CD8-positive, alpha-beta memory T cell (primary cell): Measurements from ENCODE around the gene DTNB. TPM values are rescaled to one million over a fixed set of nuclear protein-coding genes. Genes with fewer than 3 reads are reported as not detected.

Experiments used
- CTCF ChIA-PET: fragments of 350-600 bp; sonication (Branson Sonifier 250); formaldehyde crosslinking; loops from one replicate; lab custom pipeline; 2021; ENCODE audit warnings: antibody characterized with exemption; lab: Charles Lee
- POLR2A ChIA-PET: fragments of 350-600 bp; sonication (Branson Sonifier 250); formaldehyde crosslinking; loops from one replicate; lab custom pipeline; 2021; ENCODE audit warnings: antibody characterized with exemption; lab: Charles Lee
- DNase-seq, 5 donors: peaks; one replicate each; pipeline versions ENCODE4 v3.0.0 to v3.0.0-alpha.2; 2020 to 2022; ENCODE audit warnings: mixed read lengths in 1 of 5
- H3K27ac ChIP-seq: one replicate; pipeline ENCODE4 v1.7.0; 2013; ENCODE audit warnings: low read depth, mild to moderate bottlenecking, low read length, moderate library complexity
- H3K27me3 ChIP-seq: 2 replicates; pipeline ENCODE4 v1.7.0; 2013; ENCODE audit warnings: low read length, mild to moderate bottlenecking; ENCODE audit not compliant: insufficient read depth, poor library complexity, severe bottlenecking
- H3K36me3 ChIP-seq: 2 replicates; pipeline ENCODE4 v1.7.0; 2013; ENCODE audit warnings: mild to moderate bottlenecking, low read length, moderate library complexity; ENCODE audit not compliant: insufficient read depth
- H3K4me1 ChIP-seq: 2 replicates; pipeline ENCODE4 v1.7.0; 2013; ENCODE audit warnings: mild to moderate bottlenecking, low read length, moderate library complexity; ENCODE audit not compliant: insufficient read depth
- H3K4me3 ChIP-seq: 2 replicates; pipeline ENCODE4 v1.7.0; 2013; ENCODE audit warnings: mild to moderate bottlenecking, low read length
- H3K9me3 ChIP-seq: 2 replicates; pipeline ENCODE4 v1.7.0; 2013; ENCODE audit warnings: mild to moderate bottlenecking, low read length
- H3K27ac Mint-ChIP-seq, 8 donors: one replicate each; pipeline ENCODE4 v1.8.0; 2020 to 2021; ENCODE audit warnings: mixed read lengths in 8 of 8, mild to moderate bottlenecking in 6 of 8, inconsistent platforms in 3 of 8, moderate library complexity in 3 of 8
- H3K27me3 Mint-ChIP-seq, 2 donors: one replicate each; pipeline ENCODE4 v1.8.0; 2020 to 2021; ENCODE audit warnings: mixed read lengths in 2 of 2, mild to moderate bottlenecking in 1 of 2, moderate library complexity in 1 of 2
- H3K36me3 Mint-ChIP-seq, 3 donors: one replicate each; pipeline ENCODE4 v1.8.0; 2020 to 2021; ENCODE audit warnings: mixed read lengths in 3 of 3, inconsistent platforms in 1 of 3, mild to moderate bottlenecking in 1 of 3
- H3K4me1 Mint-ChIP-seq, 3 donors: one replicate each; pipeline ENCODE4 v1.8.0; 2020 to 2021; ENCODE audit warnings: mixed read lengths in 3 of 3, inconsistent platforms in 1 of 3, mild to moderate bottlenecking in 1 of 3
- H3K4me3 Mint-ChIP-seq, 7 donors: one replicate each; pipeline ENCODE4 v1.8.0; 2020 to 2021; ENCODE audit warnings: mixed read lengths in 7 of 7, mild to moderate bottlenecking in 6 of 7, moderate library complexity in 4 of 7, inconsistent platforms in 2 of 7
- H3K9me3 Mint-ChIP-seq, 5 donors: one replicate each; pipeline ENCODE4 v1.8.0; 2020 to 2022; ENCODE audit warnings: mixed read lengths in 5 of 5, mild to moderate bottlenecking in 3 of 5, moderate library complexity in 2 of 5, inconsistent platforms in 1 of 5
- polyA plus RNA-seq: library from polyadenylated mRNA; unstranded; fragments of 300-500 nt; fragmentation: Illumina TruSeq; gene quantifications from one replicate; pipeline ENCODE4 v1.2.3, GENCODE V29; 2021
- total RNA-seq, 2 experiments: library from RNA; stranded (reverse); gene quantifications; one replicate each; pipeline ENCODE4 v1.2.3, GENCODE V29; 2021

The DTNB gene
- total and polyA plus RNA-seq, 3 experiments from 2014 or later = 15.2 to 19.4 (median 16.8) TPM

GRCh38 chr2:25337891-25338290, 335.5 kb downstream of the DTNB start:
- Histone ChIP-seq H3K27me3 (no peaks in the 10 kb centered on the region), H3K4me3 (no peak overlapping the region), H3K9me3 (no peaks in the 10 kb centered on the region), H3K27ac (no peak overlapping the region), H3K4me1 (peaks cover 60% of the 10 kb centered on the region), H3K36me3 (no peaks in the 10 kb centered on the region)
- CTCF ChIA-PET = interaction anchor here (1.0 to 1.8 kb wide), 3 partner anchors 24 to 61 kb away, joined by 3 to 5 read pairs (median 3); no protein-coding TSS in a partner anchor
- DNase-seq = no peak
- peaks cover 0 to 5% (median 0%) of the 10 kb centered on the region in 3 donors for H3K36me3 Mint-ChIP-seq
- POLR2A ChIA-PET = interaction anchor here (1.0 to 1.9 kb wide), 2 partner anchors 15 to 23 kb away, joined by 3 to 5 read pairs; no protein-coding TSS in a partner anchor
- peaks cover 0 to 1% of the 10 kb centered on the region in 2 donors for H3K27me3 Mint-ChIP-seq
- H3K9me3 Mint-ChIP-seq = no peaks in the 10 kb centered on the region
- H3K4me1 Mint-ChIP-seq = peaks cover 53 to 68% (median 61%) of the 10 kb centered on the region in 3 donors
- peak overlapping the region in 6 of 8 donors; percentile 55 to 96 (median 84) for H3K27ac Mint-ChIP-seq
- peak overlapping the region in 6 of 7 donors; percentile 3 to 87 (median 56) for H3K4me3 Mint-ChIP-seq

GRCh38 chr2:25337276-25337675, 336.1 kb downstream of the DTNB start:
- peaks cover 54 to 71% (median 66%) of the 10 kb centered on the region in 3 donors for H3K4me1 Mint-ChIP-seq
- peaks cover 56% of the 10 kb centered on the region for H3K4me1 ChIP-seq
- H3K9me3 Mint-ChIP-seq = no peaks in the 10 kb centered on the region
- no peaks in the 10 kb centered on the region for H3K9me3 ChIP-seq
- H3K27me3 Mint-ChIP-seq = peaks cover 0 to 1% of the 10 kb centered on the region in 2 donors
- H3K4me3 ChIP-seq = no peak overlapping the region
- no peaks in the 10 kb centered on the region for H3K27me3 ChIP-seq
- peak in 1 of 5 donors; percentile 45 for DNase-seq
- no peak overlapping the region for H3K27ac ChIP-seq
- H3K36me3 Mint-ChIP-seq = peaks cover 0 to 5% (median under 1%) of the 10 kb centered on the region in 3 donors
- ChIA-PET CTCF (interaction anchor here (1.0 to 1.8 kb wide), 4 partner anchors 24 to 28 kb away, joined by 3 to 5 read pairs (median 4); no protein-coding TSS in a partner anchor), POLR2A (interaction anchor here (1.0 kb wide), 1 partner anchor 22 kb away, joined by 3 read pairs; no protein-coding TSS in a partner anchor)
- peak overlapping the region; percentile 55 to 96 (median 84) for H3K27ac Mint-ChIP-seq
- H3K4me3 Mint-ChIP-seq = peak overlapping the region in 5 of 7 donors; percentile 12 to 87 (median 61)
- no peaks in the 10 kb centered on the region for H3K36me3 ChIP-seq

- Histone ChIP-seq H3K9me3 (no peaks in the 10 kb centered on the region), H3K27ac (no peak overlapping the region), H3K36me3 (no peaks in the 10 kb centered on the region), H3K27me3 (no peaks in the 10 kb centered on the region), H3K4me3 (no peak overlapping the region), H3K4me1 (peaks cover 56% of the 10 kb centered on the region)
- Mint-ChIP-seq H3K27ac (peak overlapping the region; percentile 51 to 96 (median 78)), H3K4me1 (peaks cover 60 to 79% (median 73%) of the 10 kb centered on the region in 3 donors), H3K27me3 (peaks cover 0 to 1% of the 10 kb centered on the region in 2 donors), H3K9me3 (no peaks in the 10 kb centered on the region), H3K36me3 (peaks cover 0 to 7% (median 5%) of the 10 kb centered on the region in 3 donors), H3K4me3 (peak overlapping the region in 3 of 7 donors; percentile 34 to 87 (median 41))
- ChIA-PET POLR2A (no interaction called here), CTCF (interaction anchor here (1.0 to 1.4 kb wide), 4 partner anchors 10 to 28 kb away, joined by 3 to 4 read pairs (median 3); no protein-coding TSS in a partner anchor)
- DNase-seq = no peak
These were observed 337.0 kb downstream of the DTNB start for GRCh38 chr2:25336383-25336841.

GRCh38 chr2:25335971-25336370, 337.4 kb downstream of the DTNB start:
- H3K27me3 ChIP-seq = no peaks in the 10 kb centered on the region
- ChIA-PET CTCF (interaction anchor here (1.0 to 2.6 kb wide), 5 partner anchors 10 to 28 kb away, joined by 3 to 9 read pairs (median 3); no protein-coding TSS in a partner anchor), POLR2A (interaction anchor here (0.7 to 0.8 kb wide), 2 partner anchors 26 to 30 kb away, joined by 3 to 4 read pairs; no protein-coding TSS in a partner anchor)
- H3K27ac Mint-ChIP-seq = peak overlapping the region in 4 of 8 donors; percentile 13 to 87 (median 78)
- H3K36me3 ChIP-seq = no peaks in the 10 kb centered on the region
- H3K4me1 ChIP-seq = peaks cover 56% of the 10 kb centered on the region
- no peaks in the 10 kb centered on the region for H3K9me3 ChIP-seq
- peaks cover 0 to 1% of the 10 kb centered on the region in 2 donors for H3K27me3 Mint-ChIP-seq
- no peak overlapping the region for H3K4me3 ChIP-seq
- peaks cover 64 to 84% (median 78%) of the 10 kb centered on the region in 3 donors for H3K4me1 Mint-ChIP-seq
- no peak overlapping the region for H3K27ac ChIP-seq
- H3K9me3 Mint-ChIP-seq = no peaks in the 10 kb centered on the region
- no peak for DNase-seq
- H3K4me3 Mint-ChIP-seq = peak overlapping the region in 1 of 7 donors; percentile 70
- H3K36me3 Mint-ChIP-seq = peaks cover 0 to 9% (median 7%) of the 10 kb centered on the region in 3 donors

- peaks cover 56% of the 10 kb centered on the region for H3K4me1 ChIP-seq
- H3K27me3 Mint-ChIP-seq = peaks cover 0 to 1% of the 10 kb centered on the region in 2 donors
- peaks cover 0 to 12% (median 7%) of the 10 kb centered on the region in 3 donors for H3K36me3 Mint-ChIP-seq
- POLR2A ChIA-PET = interaction anchor here (0.7 to 0.8 kb wide), 2 partner anchors 27 to 29 kb away, joined by 3 to 4 read pairs; no protein-coding TSS in a partner anchor
- H3K27ac ChIP-seq = no peak overlapping the region
- H3K27me3 ChIP-seq = no peaks in the 10 kb centered on the region
- H3K36me3 ChIP-seq = no peaks in the 10 kb centered on the region
- CTCF ChIA-PET = interaction anchor here (1.2 to 2.6 kb wide), 2 partner anchors 12 to 27 kb away, joined by 3 to 9 read pairs; no protein-coding TSS in a partner anchor
- H3K4me3 Mint-ChIP-seq = peak overlapping the region in 4 of 7 donors; percentile 5 to 70 (median 34)
- H3K4me1 Mint-ChIP-seq = peaks cover 67 to 90% (median 83%) of the 10 kb centered on the region in 3 donors
- no peak for DNase-seq
- no peaks in the 10 kb centered on the region for H3K9me3 Mint-ChIP-seq
- peak overlapping the region in 7 of 8 donors; percentile 37 to 89 (median 85) for H3K27ac Mint-ChIP-seq
- H3K9me3 ChIP-seq = no peaks in the 10 kb centered on the region
- no peak overlapping the region for H3K4me3 ChIP-seq
These were observed 338.2 kb downstream of the DTNB start for GRCh38 chr2:25335204-25335603.

- Histone ChIP-seq H3K9me3 (no peaks in the 10 kb centered on the region), H3K4me1 (peaks cover 56% of the 10 kb centered on the region), H3K27me3 (no peaks in the 10 kb centered on the region), H3K36me3 (no peaks in the 10 kb centered on the region), H3K27ac (no peak overlapping the region), H3K4me3 (no peak overlapping the region)
- Mint-ChIP-seq H3K4me1 (peaks cover 73 to 92% (median 87%) of the 10 kb centered on the region in 3 donors), H3K27me3 (peaks cover 0 to under 1% of the 10 kb centered on the region in 2 donors), H3K36me3 (peaks cover 0 to 12% (median 7%) of the 10 kb centered on the region in 3 donors), H3K9me3 (no peaks in the 10 kb centered on the region), H3K4me3 (peak overlapping the region; percentile 5 to 68 (median 54)), H3K27ac (peak overlapping the region; percentile 48 to 92 (median 86))
- ChIA-PET POLR2A (interaction anchor here (0.6 kb wide), 1 partner anchor 83 kb away, joined by 3 read pairs; no protein-coding TSS in a partner anchor), CTCF (interaction anchor here (1.0 to 2.6 kb wide), 7 partner anchors 12 to 48 kb away, joined by 3 to 9 read pairs (median 3); no protein-coding TSS in a partner anchor)
- DNase-seq = no peak
These were observed 338.9 kb downstream of the DTNB start for GRCh38 chr2:25334482-25334881.

DNA sequence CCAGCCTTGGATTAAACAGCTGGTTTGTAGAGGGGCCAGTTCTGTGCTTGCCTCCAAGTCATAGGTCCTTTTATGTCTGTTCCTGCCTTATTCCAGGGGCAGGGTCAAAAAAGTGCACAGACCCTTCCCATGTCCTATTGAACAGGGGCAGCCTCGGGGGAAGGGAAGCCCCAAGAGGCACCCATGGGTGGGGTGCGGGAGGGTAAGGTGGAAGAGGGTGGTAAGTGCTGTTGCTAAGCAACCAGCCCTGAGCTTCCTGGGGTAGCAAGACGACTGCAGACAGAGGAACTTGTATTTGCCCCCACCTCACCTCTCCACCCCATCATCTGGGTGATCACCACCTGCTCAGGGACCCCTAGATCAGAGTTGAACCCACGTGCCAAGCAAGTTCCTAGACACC, 339.4 kb downstream of the DTNB start:
- Mint-ChIP-seq H3K27me3 (no peaks in the 10 kb centered on the region), H3K9me3 (no peaks in the 10 kb centered on the region), H3K27ac (peak overlapping the region; percentile 48 to 92 (median 86)), H3K4me1 (peaks cover 70 to 87% (median 83%) of the 10 kb centered on the region in 3 donors), H3K4me3 (peak overlapping the region; percentile 41 to 68 (median 54)), H3K36me3 (peaks cover 0 to 12% (median 7%) of the 10 kb centered on the region in 3 donors)
- peak in 3 of 5 donors; percentile 39 to 71 (median 67) for DNase-seq
- Histone ChIP-seq H3K9me3 (no peaks in the 10 kb centered on the region), H3K4me3 (no peak overlapping the region), H3K27ac (no peak overlapping the region), H3K4me1 (peaks cover 51% of the 10 kb centered on the region), H3K27me3 (no peaks in the 10 kb centered on the region), H3K36me3 (no peaks in the 10 kb centered on the region)
- CTCF ChIA-PET = interaction anchor here (1.0 to 2.6 kb wide), 7 partner anchors 11 to 48 kb away, joined by 3 to 9 read pairs (median 3); no protein-coding TSS in a partner anchor
- POLR2A ChIA-PET = interaction anchor here (0.6 to 1.4 kb wide), 2 partner anchors 20 to 82 kb away, joined by 3 to 7 read pairs; no protein-coding TSS in a partner anchor
